Muscle layer of colon (tissue), 2 donors: ENCODE results near the gene TMPRSS4.

Experiments
- H3K27ac ChIP-seq: one replicate; pipeline ENCODE4 v1.7.0; 2013; ENCODE audit warnings: low read depth, mild to moderate bottlenecking, low read length, moderate library complexity
- H3K27me3 ChIP-seq, 2 donors: one replicate each; pipeline ENCODE4 v1.7.0; 2013; ENCODE audit warnings: low read length in 2 of 2, mild to moderate bottlenecking in 2 of 2; ENCODE audit not compliant: insufficient read depth in 2 of 2, control insufficient read depth in 1 of 2
- H3K36me3 ChIP-seq: one replicate; pipeline ENCODE4 v1.7.0; 2013; ENCODE audit warnings: mild to moderate bottlenecking, low read length; ENCODE audit not compliant: insufficient read depth
- H3K4me1 ChIP-seq: one replicate; pipeline ENCODE4 v1.7.0; 2013; ENCODE audit warnings: mild to moderate bottlenecking, low read length; ENCODE audit not compliant: insufficient read depth
- H3K4me3 ChIP-seq, 2 donors: one replicate each; pipeline ENCODE4 v1.7.0; 2013; ENCODE audit warnings: low read length in 2 of 2, low read depth in 1 of 2, mild to moderate bottlenecking in 1 of 2, moderate library complexity in 1 of 2
- H3K9ac ChIP-seq: one replicate; pipeline ENCODE4 v1.7.0; 2013; ENCODE audit warnings: low read length
- H3K9me3 ChIP-seq: one replicate; pipeline ENCODE4 v1.7.0; 2013; ENCODE audit warnings: mild to moderate bottlenecking, low read length
- donor health status: abdominal sarcoma.
- donor health status: Adenocarcinoma of cecum.

TMPRSS4 gene

DNA sequence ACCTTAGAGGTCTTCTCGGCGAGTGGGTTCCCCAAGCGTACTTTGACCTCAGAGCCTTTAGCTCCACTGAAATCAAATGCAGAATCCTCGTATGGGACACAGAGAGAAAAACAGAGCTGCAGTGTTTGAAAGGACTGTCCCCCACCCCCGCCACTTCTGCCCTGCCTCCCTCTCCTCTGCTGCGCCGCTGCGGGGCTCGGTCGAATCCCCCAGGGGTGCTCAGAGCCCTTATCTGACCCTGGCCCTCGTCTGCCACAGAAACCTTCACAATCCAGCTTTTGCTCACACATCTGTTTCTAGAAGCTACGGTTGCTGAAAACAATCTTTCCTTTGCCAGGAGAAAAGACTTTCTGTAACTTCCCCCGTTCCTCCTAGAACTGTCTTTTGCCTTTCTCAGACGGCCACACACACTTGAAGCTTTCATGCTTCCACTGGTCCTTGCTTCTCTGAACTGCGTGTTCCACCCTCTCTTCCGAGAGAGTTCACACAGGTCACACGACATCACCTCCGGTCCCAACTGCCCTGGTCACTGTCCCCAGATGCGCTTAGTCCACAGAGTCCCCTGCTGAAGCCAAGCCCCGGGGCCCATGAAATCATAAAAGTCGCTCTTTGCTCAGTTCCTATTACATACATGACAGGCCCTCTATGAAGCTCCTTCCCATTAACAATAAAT lies 6.1 kb downstream of the TMPRSS4 start:
- Histone ChIP-seq H3K9ac (no peak overlapping the region), H3K4me3 (no peak overlapping the region), H3K36me3 (no peaks in the 10 kb centered on the region), H3K9me3 (no peaks in the 10 kb centered on the region), H3K27ac (no peak overlapping the region), H3K4me1 (peaks cover 25% of the 10 kb centered on the region), H3K27me3 (no peaks in the 10 kb centered on the region)

DNA sequence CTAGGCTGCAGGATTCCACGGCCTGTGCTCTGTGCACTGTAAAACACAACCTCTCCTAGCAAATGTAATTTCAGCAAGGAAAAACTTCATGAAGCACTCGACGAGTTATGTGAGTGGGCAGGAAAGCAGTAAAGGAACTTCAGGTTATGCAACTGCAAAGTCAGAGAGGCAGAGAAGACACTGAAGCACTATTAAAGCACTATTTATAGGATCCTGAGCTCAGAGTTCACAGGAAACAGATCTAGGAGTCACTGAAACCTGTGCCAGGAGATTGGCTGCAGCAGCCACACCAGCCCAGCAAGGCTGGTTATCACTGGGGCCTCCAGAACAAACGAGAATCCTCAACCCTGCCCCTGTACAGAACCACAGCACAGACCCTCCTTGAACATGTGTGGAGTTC lies 7.4 kb downstream of the TMPRSS4 start:
- Histone ChIP-seq H3K4me1 (peaks cover 25% of the 10 kb centered on the region), H3K27ac (no peak overlapping the region), H3K4me3 (no peak overlapping the region), H3K27me3 (no peaks in the 10 kb centered on the region), H3K9ac (no peak overlapping the region), H3K36me3 (no peaks in the 10 kb centered on the region), H3K9me3 (no peaks in the 10 kb centered on the region)

DNA sequence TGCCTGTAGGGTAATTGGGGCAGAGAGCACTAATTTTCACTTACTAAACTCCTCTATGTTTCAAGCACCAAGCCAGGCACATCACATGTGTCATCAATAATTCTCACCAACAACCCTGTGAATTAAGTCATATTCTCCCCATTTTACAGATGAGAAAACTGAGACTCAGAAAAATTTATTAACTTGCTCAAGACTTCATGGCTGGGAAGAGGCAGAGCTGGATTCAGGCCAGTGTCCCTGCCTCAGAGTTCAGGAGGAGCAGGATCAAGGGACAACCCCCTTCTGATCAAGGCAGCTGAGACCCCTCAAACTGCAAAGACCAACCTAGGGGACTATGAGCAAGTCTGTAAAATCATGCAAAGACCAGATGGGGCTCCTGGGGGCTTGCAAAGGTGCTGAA lies 7.8 kb downstream of the TMPRSS4 start:
- no peaks in the 10 kb centered on the region for H3K27me3 ChIP-seq
- no peaks in the 10 kb centered on the region for H3K36me3 ChIP-seq
- H3K4me1 ChIP-seq, result peaks cover 25% of the 10 kb centered on the region
- no peak overlapping the region for H3K4me3 ChIP-seq
- H3K27ac ChIP-seq, result no peak overlapping the region
- no peaks in the 10 kb centered on the region for H3K9me3 ChIP-seq
- no peak overlapping the region for H3K9ac ChIP-seq

DNA sequence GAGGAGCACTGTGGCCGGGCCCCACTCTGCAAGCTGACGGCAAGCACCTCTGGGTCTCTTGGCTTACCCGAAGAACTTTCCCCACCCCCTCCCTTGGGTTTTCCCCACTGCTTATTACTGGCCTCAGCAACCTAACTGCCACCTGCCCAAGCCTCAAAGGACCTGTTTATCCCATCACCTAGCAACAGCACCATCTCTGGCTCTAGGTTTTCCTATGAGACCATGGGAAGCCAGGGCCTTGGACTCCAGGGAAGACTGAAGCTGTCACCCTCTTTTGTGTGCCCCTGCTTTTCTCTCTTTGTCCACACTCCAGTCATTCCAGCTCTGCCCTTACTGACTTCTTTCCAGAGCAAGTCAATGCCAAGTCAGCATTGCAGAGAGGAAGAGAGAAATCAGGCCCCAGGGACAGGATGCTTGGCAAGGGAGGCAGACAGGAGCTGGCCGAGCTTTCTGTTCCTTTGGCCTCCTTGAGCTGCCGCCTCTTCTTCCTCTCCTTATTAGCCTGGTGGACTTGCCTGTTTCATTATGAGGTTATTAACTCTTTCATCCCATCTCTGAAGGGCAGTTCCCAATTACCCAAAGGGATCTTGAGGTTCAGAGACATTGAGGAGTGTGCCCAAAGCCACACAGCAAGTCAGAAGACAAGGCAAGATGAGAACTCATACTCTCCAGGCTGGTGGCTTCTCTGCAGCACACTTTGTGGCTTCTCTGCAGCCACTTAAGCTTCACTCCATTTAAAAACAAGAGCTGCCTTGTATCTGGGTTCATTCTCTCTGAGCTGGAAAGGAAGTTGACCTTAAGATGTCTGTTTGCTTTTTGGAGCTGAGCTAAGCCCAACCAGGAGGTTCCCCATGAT lies 10.3 kb downstream of the TMPRSS4 start, which contains the start of gene SMIM35:
TSS of gene SMIM35 (minus strand) at position 51 of the 856 bp plus-strand sequence. CDS start 206 bp downstream, outside the sequence.
- Histone ChIP-seq H3K4me1 (peaks cover 25% of the 10 kb centered on the region), H3K9me3 (no peaks in the 10 kb centered on the region), H3K4me3 (no peak within 1 kb of the TSS), H3K36me3 (no peaks in the 10 kb centered on the region), H3K27ac (no peak within 1 kb of the TSS), H3K27me3 (no peaks in the 10 kb centered on the region), H3K9ac (no peak within 1 kb of the TSS)

- peaks cover 21% of the 10 kb centered on the region for H3K4me1 ChIP-seq
- H3K36me3 ChIP-seq, result no peaks in the 10 kb centered on the region
- H3K27ac ChIP-seq, result no peak overlapping the region
- H3K9ac ChIP-seq, result no peak overlapping the region
- H3K4me3 ChIP-seq, result no peak overlapping the region
- no peaks in the 10 kb centered on the region for H3K9me3 ChIP-seq
- H3K27me3 ChIP-seq, result no peaks in the 10 kb centered on the region
Measured at GRCh38 chr11:118087931-118088330, 11.1 kb downstream of the TMPRSS4 start.

DNA sequence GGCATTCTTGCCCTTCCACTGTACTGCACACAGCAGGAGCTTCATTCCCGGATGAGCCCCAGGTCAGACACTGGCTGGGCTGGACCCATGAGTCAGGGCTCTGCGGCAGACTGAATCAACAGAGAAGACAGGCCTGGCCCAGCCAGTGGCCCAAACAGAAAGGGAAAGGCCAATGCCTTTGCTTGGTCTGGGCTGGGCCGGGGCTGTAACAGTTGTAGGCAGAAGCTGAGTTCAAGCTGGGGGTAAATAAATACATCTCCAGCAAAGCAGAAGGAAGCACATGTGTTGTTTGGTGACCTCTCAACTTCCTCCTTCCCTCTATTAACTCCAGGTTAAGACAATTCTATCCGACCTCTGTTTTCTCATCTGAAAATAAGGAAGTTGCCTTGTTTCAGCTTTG lies 11.7 kb downstream of the TMPRSS4 start:
- Histone ChIP-seq H3K27me3 (no peaks in the 10 kb centered on the region), H3K4me1 (peaks cover 18% of the 10 kb centered on the region), H3K9me3 (no peaks in the 10 kb centered on the region), H3K4me3 (no peak overlapping the region), H3K9ac (no peak overlapping the region), H3K36me3 (no peaks in the 10 kb centered on the region), H3K27ac (no peak overlapping the region)

DNA sequence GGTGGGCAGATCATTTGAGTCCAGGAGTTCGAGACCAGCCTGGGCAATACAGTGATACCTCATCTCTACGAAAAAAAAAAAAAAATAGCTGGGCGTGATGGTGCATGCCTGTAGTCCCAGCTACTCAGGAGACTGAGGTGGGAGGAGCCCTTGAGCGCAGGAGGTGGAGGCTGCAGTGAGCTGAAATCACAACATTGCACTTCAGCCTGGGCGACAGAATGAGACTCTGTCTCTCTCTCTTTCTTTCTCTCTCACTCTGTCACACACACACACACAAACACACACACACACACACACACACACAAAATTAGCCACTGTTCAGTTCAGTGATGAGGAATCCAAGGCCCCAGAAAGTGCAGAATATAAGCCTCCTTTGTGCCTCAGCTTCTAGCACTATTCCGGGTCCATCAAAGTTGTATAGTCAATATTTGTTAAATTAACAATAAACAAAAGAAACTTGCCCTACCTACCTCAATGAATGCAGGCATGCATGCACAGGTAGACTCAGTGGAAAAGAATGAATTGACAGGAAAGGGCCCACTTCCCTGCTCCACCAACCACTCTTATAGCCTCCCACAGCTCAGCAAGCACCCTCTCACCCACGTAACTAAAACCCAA lies 13.8 kb downstream of the TMPRSS4 start:
- Histone ChIP-seq H3K27me3 (no peaks in the 10 kb centered on the region), H3K4me1 (peaks cover 7% of the 10 kb centered on the region), H3K9ac (no peak overlapping the region), H3K27ac (no peak overlapping the region), H3K4me3 (no peak overlapping the region), H3K36me3 (no peaks in the 10 kb centered on the region), H3K9me3 (no peaks in the 10 kb centered on the region)

DNA sequence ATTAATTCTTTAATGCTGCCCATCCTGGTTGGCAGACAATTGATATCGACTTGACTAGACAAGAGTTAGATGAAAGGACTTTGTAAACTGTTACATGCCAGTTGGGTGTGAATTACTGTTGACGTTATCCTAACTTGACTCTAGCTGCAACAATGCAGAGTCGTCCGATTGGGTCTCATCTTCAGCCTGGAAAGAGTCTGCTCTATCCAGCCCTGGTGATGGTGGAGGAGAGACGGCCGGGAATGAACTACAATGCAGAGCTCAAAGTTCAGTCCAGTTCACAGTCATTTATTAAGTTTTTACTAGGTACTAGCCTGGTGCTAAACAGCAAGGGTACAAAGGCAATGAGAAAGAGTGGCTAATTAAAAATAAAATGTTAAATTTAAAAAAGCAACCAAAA lies 14.8 kb downstream of the TMPRSS4 start:
- H3K4me3 ChIP-seq, result no peak overlapping the region
- peaks cover 7% of the 10 kb centered on the region for H3K4me1 ChIP-seq
- no peak overlapping the region for H3K27ac ChIP-seq
- H3K9ac ChIP-seq, result no peak overlapping the region
- no peaks in the 10 kb centered on the region for H3K27me3 ChIP-seq
- no peaks in the 10 kb centered on the region for H3K36me3 ChIP-seq
- no peaks in the 10 kb centered on the region for H3K9me3 ChIP-seq

GRCh38 chr11:118092907-118093571 lies 16.2 kb downstream of the TMPRSS4 start:
- Histone ChIP-seq H3K36me3 (no peaks in the 10 kb centered on the region), H3K27ac (no peak overlapping the region), H3K9ac (no peak overlapping the region), H3K4me3 (no peak overlapping the region), H3K4me1 (no peaks in the 10 kb centered on the region), H3K27me3 (no peaks in the 10 kb centered on the region), H3K9me3 (no peaks in the 10 kb centered on the region)

DNA sequence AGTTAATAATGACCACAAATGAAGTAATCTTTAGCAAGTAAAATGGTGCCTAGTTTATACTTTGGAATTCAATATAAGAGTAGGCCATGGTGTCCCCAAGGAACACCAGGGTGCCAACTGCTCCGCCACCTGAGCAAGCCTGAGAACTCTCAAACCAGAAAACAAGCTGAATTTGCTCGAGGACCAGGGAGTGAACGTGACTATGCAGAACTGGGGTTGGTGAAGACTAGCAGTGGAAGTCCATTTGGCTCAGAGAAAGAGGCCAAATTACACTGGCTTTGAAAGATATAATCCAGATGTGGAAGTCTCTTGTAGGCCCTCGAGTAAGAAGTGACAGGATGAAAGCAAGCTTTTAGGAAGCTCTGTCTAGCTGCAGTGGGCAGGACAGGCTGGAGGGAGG lies 18.6 kb downstream of the TMPRSS4 start:
- no peaks in the 10 kb centered on the region for H3K36me3 ChIP-seq
- H3K4me1 ChIP-seq, result no peaks in the 10 kb centered on the region
- no peak overlapping the region for H3K27ac ChIP-seq
- no peaks in the 10 kb centered on the region for H3K9me3 ChIP-seq
- no peak overlapping the region for H3K9ac ChIP-seq
- no peak overlapping the region for H3K4me3 ChIP-seq
- H3K27me3 ChIP-seq, result no peaks in the 10 kb centered on the region

DNA sequence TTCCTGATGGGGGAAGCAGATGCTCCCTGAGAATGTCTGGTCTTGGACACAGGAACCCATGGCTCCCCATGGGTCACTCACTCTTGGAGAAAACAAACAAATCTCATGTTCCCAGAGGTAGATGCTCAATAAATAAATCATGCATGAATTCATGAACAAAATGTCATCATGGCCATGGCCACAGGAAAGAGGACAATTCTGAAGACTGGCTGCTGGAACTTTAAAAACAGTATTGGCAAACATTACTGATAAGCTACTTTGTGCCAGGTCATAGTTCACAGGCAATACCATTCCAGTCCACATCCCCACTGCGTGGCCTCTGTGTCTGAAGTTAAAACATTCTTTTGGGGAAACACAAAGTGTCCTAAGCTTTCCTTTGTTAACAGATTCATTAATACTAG lies 19.1 kb downstream of the TMPRSS4 start:
- H3K4me1 ChIP-seq, result no peaks in the 10 kb centered on the region
- H3K4me3 ChIP-seq, result no peak overlapping the region
- H3K9ac ChIP-seq, result no peak overlapping the region
- H3K27ac ChIP-seq, result no peak overlapping the region
- H3K27me3 ChIP-seq, result no peaks in the 10 kb centered on the region
- H3K9me3 ChIP-seq, result no peaks in the 10 kb centered on the region
- no peaks in the 10 kb centered on the region for H3K36me3 ChIP-seq
